Measurements from ENCODE around the gene PRKCB.

GRCh38 chr16:24191876-24192402 lies 356.2 kb downstream of the PRKCB start:
- no peak for TF ChIP-seq CTCF (IDR thresholded peaks at IDR 0.05)
- TF ChIP-seq POLR2A (IDR thresholded peaks at IDR 0.05): no peak
